GM18505 (cell line): ENCODE data around the gene ANXA3.
"Not testable (repeated sequence)": the region's sequence is repeated elsewhere in the genome, so short reads cannot be mapped to it uniquely, and the experiment has no call there.

Source experiments
- ATAC-seq: cut with Tn5 transposase; IDR thresholded peaks from one replicate; pipeline ENCODE4 v1.9.1; 2021; ENCODE audit not compliant: unreplicated experiment
- POLR2A ChIP-seq: IDR thresholded peaks from 4 replicates; pipeline ENCODE4 v1.6.1; 2011; ENCODE audit warnings: borderline replicate concordance; ENCODE audit not compliant: insufficient read depth, insufficient read length; ENCODE audit errors: extremely low read depth

The ANXA3 gene

GRCh38 chr4:78528327-78528726 is 23.2 kb upstream of the ANXA3 start:
- no peak for TF ChIP-seq POLR2A
- no peak for ATAC-seq

GRCh38 chr4:78529569-78530209 is 21.9 kb upstream of the ANXA3 start:
- no peak for TF ChIP-seq POLR2A

GRCh38 chr4:78532046-78532445 is 19.5 kb upstream of the ANXA3 start:
- no peak for TF ChIP-seq POLR2A
- no peak for ATAC-seq

More at GRCh38 chr4:78529569-78530209, 21.9 kb upstream of the ANXA3 start:
- ATAC-seq, result no peak

DNA sequence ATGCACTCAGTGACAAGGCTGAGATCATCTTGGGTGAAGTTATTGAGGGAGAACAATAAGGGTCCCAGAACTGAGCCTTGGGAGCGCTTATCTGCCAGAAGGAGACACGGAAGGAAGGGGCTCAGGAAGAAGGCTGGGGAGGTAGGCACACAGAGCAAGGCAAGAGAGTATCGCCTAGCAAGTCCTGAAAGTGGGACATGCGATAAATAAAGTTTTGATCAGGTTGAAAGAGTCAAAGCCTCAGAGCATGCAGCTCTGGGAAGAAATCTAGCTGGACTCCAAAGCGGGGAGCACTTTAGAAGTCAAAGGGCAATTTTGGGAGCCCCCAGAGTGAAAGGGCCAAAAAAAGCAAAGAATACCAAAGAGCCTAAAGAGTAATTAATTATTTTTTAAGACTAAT is 17.7 kb upstream of the ANXA3 start:
- ATAC-seq, result no peak
- no peak for TF ChIP-seq POLR2A

DNA sequence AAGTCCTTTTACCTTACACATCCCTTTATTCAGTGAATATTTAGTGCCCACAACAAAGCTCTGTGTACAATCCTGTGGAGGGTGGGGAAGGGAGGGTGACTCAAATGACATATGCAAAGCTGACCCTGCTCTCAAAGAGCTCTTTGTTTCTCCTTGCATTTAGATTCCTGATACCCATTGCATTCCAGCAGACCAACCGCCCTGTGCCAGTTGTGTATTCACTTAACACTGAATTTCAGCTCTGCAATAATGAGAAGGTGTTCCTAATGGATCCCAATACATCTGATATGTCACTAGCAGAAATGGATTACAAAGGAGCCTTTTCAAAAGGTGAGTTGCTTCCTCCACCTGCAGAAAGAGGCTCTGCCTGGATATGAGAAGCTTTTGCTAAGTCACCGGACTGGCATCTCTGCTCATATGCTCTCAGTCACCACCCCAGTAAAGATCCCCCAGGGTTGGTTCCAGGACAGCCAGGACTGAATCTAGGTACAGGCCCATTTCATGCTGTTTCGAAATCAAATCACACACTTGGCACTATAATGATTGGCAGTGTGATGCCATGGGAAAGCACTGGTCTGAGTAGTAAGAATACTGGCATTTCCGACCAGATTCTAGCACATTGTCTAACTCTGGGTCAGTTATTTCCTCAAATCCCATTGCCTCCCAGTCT is 17.1 kb upstream of the ANXA3 start:
- no peak for TF ChIP-seq POLR2A
- ATAC-seq, result no peak

GRCh38 chr4:78542373-78542772 is 9.2 kb upstream of the ANXA3 start:
- no peak for TF ChIP-seq POLR2A

DNA sequence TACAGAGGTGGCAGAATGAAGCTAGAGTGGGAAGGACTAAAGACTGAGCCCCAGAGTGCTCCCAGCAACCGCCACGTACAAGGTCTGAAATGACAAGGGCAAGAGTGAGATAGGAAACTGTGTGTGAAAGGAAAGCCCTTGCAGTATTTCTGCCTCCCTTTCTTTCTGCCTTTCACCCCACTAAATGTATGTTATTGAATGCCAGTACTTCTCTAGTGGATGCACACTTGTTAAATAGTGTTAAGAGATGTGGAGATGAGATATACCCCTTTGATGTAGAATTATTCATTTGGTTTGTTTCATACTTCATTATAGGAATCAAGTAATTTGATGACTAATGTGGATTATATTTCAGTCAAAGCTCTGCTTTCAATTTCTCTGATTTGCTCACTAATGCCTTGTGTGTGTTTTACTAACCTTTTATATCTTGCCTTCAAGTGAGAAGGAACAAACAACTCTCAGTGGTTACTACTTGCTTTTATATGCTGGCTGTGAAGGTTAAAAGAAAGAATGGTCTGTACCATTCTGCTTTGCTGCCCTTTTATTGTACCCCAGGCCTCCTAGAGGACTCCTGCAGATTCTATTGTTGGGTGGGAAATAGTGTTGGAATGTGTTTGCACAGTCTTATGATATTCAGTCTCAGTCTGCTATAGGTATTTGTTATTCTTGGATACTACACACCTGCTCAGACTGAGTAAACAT is 8.0 kb upstream of the ANXA3 start:
- ATAC-seq, result no peak
- TF ChIP-seq POLR2A, result no peak

More at GRCh38 chr4:78542373-78542772, 9.2 kb upstream of the ANXA3 start:
- ATAC-seq, result no peak

GRCh38 chr4:78544678-78545077 is 6.9 kb upstream of the ANXA3 start:
- TF ChIP-seq POLR2A, result no peak
- no peak for ATAC-seq

GRCh38 chr4:78545275-78546246 is 6.0 kb upstream of the ANXA3 start:
- ATAC-seq, result no peak
- TF ChIP-seq POLR2A, result no peak

GRCh38 chr4:78547899-78548298 is 3.7 kb upstream of the ANXA3 start:
- ATAC-seq, result not testable (repeated sequence)

GRCh38 chr4:78548889-78549288 is 2.7 kb upstream of the ANXA3 start:
- not testable (repeated sequence) for ATAC-seq

- no peak for TF ChIP-seq POLR2A
- ATAC-seq, result no peak
Measured at GRCh38 chr4:78552389-78553042, 946 bp downstream of the ANXA3 start.

- TF ChIP-seq POLR2A, result no peak
- no peak for ATAC-seq
Measured at GRCh38 chr4:78553043-78553396, 1.4 kb downstream of the ANXA3 start.
